Gastroesophageal sphincter (tissue), 3 donors: ENCODE results near the gene ODAD3.

ENCODE experiments used
- EP300 ChIP-seq: sonication (generic); formaldehyde crosslinking; IDR thresholded peaks from one replicate; pipeline ENCODE4 v1.6.1; 2017; ENCODE audit warnings: antibody characterized with exemption, mild to moderate bottlenecking
- POLR2A ChIP-seq, 2 donors: fragments of 450-650 bp; IDR thresholded peaks; one replicate each; pipeline ENCODE4 v1.6.1; 2017; ENCODE audit warnings: antibody characterized with exemption in 2 of 2, mild to moderate bottlenecking in 2 of 2, moderate library complexity in 1 of 2
- POLR2AphosphoS5 ChIP-seq: sonication (generic); formaldehyde crosslinking; IDR thresholded peaks from one replicate; pipeline ENCODE4 v1.6.1; 2017; ENCODE audit warnings: antibody characterized with exemption
- TF ChIP-seq, protein P1 (sequence below), 4 experiments: fragments of 200-600 bp in 2 of 4; fragments of 450-650 bp in 2 of 4; sonication (generic) in 1 of 4; IDR thresholded peaks; one replicate each; pipeline ENCODE4 v1.5.1; 2017 to 2019; ENCODE audit warnings: antibody characterized with exemption in 4 of 4, mild to moderate bottlenecking in 2 of 4, moderate library complexity in 2 of 4

DNA sequence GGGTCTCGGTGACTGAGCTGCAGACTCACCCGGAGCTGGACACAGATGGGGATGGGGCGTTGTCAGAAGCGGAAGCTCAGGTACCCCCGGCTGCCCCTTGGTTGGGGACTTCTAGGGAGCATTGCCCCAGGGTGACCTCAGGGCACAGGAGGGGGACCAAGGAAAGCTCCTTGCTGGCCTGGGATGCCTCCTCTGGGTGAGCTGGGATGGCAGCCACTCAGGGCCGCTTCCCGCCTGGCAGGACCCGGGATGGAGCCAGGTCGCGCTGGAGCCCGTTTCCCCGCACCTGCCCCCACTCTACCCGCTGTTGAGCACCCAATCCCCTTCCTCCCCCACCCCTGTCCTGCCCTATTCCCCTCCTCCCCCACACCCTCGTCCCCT, 11.3 kb upstream of the ODAD3 start:
- TF ChIP-seq POLR2AphosphoS5, result no peak
- TF ChIP-seq, protein P1, sequence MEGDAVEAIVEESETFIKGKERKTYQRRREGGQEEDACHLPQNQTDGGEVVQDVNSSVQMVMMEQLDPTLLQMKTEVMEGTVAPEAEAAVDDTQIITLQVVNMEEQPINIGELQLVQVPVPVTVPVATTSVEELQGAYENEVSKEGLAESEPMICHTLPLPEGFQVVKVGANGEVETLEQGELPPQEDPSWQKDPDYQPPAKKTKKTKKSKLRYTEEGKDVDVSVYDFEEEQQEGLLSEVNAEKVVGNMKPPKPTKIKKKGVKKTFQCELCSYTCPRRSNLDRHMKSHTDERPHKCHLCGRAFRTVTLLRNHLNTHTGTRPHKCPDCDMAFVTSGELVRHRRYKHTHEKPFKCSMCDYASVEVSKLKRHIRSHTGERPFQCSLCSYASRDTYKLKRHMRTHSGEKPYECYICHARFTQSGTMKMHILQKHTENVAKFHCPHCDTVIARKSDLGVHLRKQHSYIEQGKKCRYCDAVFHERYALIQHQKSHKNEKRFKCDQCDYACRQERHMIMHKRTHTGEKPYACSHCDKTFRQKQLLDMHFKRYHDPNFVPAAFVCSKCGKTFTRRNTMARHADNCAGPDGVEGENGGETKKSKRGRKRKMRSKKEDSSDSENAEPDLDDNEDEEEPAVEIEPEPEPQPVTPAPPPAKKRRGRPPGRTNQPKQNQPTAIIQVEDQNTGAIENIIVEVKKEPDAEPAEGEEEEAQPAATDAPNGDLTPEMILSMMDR (IDR thresholded peaks at IDR 0.05), result no peak
- no peak for TF ChIP-seq POLR2A (IDR thresholded peaks at IDR 0.05)
- TF ChIP-seq EP300, result no peak
